GM12878 (cell line): ENCODE data around the gene FAM234A. TPM values are rescaled to one million over a fixed set of nuclear protein-coding genes. Genes with fewer than 3 reads are reported as not detected.
"Not testable (repeated sequence)": the region's sequence is repeated elsewhere in the genome, so short reads cannot be mapped to it uniquely, and the experiment has no call there.

Source experiments
- ATAC-seq: fragments of 200-7000 bp; cut with Tn5 transposase; 3 replicates; pipeline ENCODE4 v1.9.1; 2020; ENCODE audit warnings: mild to moderate bottlenecking, moderate library complexity
- BruUV-seq: library from RNA; stranded (reverse); fragments of 400-500 nt; replicated peaks from 2 replicates; lab custom pipeline; 2021; lab: Mats Ljungman, UMichigan
- CTCF ChIA-PET: fragments of 300-600 bp; sonication (Branson Sonifier 250); formaldehyde crosslinking; extraction: SDS; loops from one replicate; lab custom pipeline; 2021; ENCODE audit warnings: inconsistent platforms; lab: Yijun Ruan, JAX
- POLR2A ChIA-PET: fragments of 350-600 bp; formaldehyde crosslinking; extraction: SDS; loops from one replicate; lab custom pipeline; 2021; ENCODE audit warnings: inconsistent platforms; lab: Charles Lee
- RAD21 ChIA-PET: fragments of 300-600 bp; sonication (Branson Sonifier 250); formaldehyde crosslinking; loops from one replicate; lab custom pipeline; 2023; ENCODE audit warnings: antibody characterized with exemption; ENCODE audit not compliant: unreplicated experiment; lab: Charles Lee
- SMC1A ChIA-PET: fragments of 300-600 bp; sonication (Branson Sonifier 250); formaldehyde crosslinking; loops from one replicate; lab custom pipeline; 2023; ENCODE audit not compliant: unreplicated experiment, uncharacterized antibody; lab: Charles Lee
- DNase-seq: peaks from one replicate; pipeline ENCODE4 v3.0.0-alpha.2; 2011; ENCODE audit warnings: low read depth, low spot score
- FAIRE-seq: peaks from 3 replicates; lab custom pipeline; 2011; peaks lifted over from hg19 to GRCh38; lab: Jason Lieb, UNC
- H2AFZ ChIP-seq: 2 replicates; pipeline ENCODE4 v1.6.0; 2011; ENCODE audit warnings: low read depth, low read length, control low read depth; ENCODE audit not compliant: control insufficient read depth
- H3K27ac ChIP-seq: 2 replicates; pipeline ENCODE4 v1.5.1; 2011; ENCODE audit warnings: control low read depth; ENCODE audit not compliant: control insufficient read depth, insufficient read depth
- H3K27me3 ChIP-seq, 2 experiments: replicated peaks in 1 of 2; 2 replicates each; pipeline versions ENCODE4 v1.6.0 to v1.6.1; 2011; ENCODE audit warnings: low read length in 1 of 2; ENCODE audit not compliant: control insufficient read depth in 2 of 2, insufficient read depth in 2 of 2
- H3K36me3 ChIP-seq, 2 experiments: 2 replicates each; pipeline ENCODE4 v1.5.1; 2011; ENCODE audit warnings: low read length in 1 of 2; ENCODE audit not compliant: control insufficient read depth in 2 of 2, insufficient read depth in 2 of 2
- H3K4me1 ChIP-seq: 2 replicates; pipeline ENCODE4 v1.6.1; 2011; ENCODE audit warnings: mild to moderate bottlenecking, low read length, moderate library complexity, mixed read lengths; ENCODE audit not compliant: control insufficient read depth, insufficient read depth
- H3K4me2 ChIP-seq: 2 replicates; pipeline ENCODE4 v1.6.0; 2011; ENCODE audit warnings: control low read depth; ENCODE audit not compliant: control insufficient read depth, insufficient read depth
- H3K4me3 ChIP-seq: fragments of 200-600 bp; sonication (generic); 2 replicates; pipeline ENCODE4 v1.5.1; 2016
- H3K79me2 ChIP-seq: 2 replicates; pipeline ENCODE4 v1.6.0; 2011; ENCODE audit warnings: low read length; ENCODE audit not compliant: control insufficient read depth, insufficient read depth
- H3K9ac ChIP-seq: 2 replicates; pipeline ENCODE4 v1.8.0; 2011; ENCODE audit warnings: low read length, control low read depth, mixed read lengths; ENCODE audit not compliant: control insufficient read depth, insufficient read depth
- H3K9me3 ChIP-seq: replicated peaks from 3 replicates; pipeline ENCODE4 v1.5.1; 2011; ENCODE audit warnings: mild to moderate bottlenecking, low read length; ENCODE audit not compliant: control insufficient read depth, insufficient read depth
- H4K20me1 ChIP-seq: 2 replicates; pipeline ENCODE4 v1.6.0; 2011; ENCODE audit not compliant: control insufficient read depth, insufficient read depth
- CHD4 ChIP-seq: fragments of 200-600 bp; sonication (generic); IDR thresholded peaks from 2 replicates; pipeline ENCODE4 v1.6.1; 2016; ENCODE audit warnings: mild to moderate bottlenecking
- DPF2 ChIP-seq: fragments of 450-650 bp; IDR thresholded peaks from 2 replicates; pipeline ENCODE4 v1.6.1; 2017; ENCODE audit warnings: mild to moderate bottlenecking
- KLF5 ChIP-seq: fragments of 450-650 bp; IDR thresholded peaks from 2 replicates; pipeline ENCODE4 v1.6.1; 2014; ENCODE audit warnings: mild to moderate bottlenecking; ENCODE audit not compliant: partially characterized antibody
- MYB ChIP-seq: fragments of 150-350 bp; IDR thresholded peaks from 2 replicates; pipeline ENCODE4 v1.6.1; 2014; ENCODE audit warnings: mild to moderate bottlenecking, low read depth, low read length, borderline replicate concordance
- MYC ChIP-seq: IDR thresholded peaks from 2 replicates; pipeline ENCODE4 v1.6.1; 2011; ENCODE audit warnings: mild to moderate bottlenecking, low read length, moderate library complexity, inconsistent platforms; ENCODE audit not compliant: insufficient read depth, insufficient replicate concordance, insufficient read length, severe bottlenecking
- NFIC ChIP-seq: IDR thresholded peaks from 2 replicates; pipeline ENCODE4 v1.6.1; 2012; ENCODE audit warnings: low read depth, mild to moderate bottlenecking, inconsistent platforms, low read length, moderate library complexity
- POLR2A ChIP-seq: IDR thresholded peaks from 2 replicates; pipeline ENCODE4 v1.6.1; 2011; ENCODE audit warnings: low read depth, mild to moderate bottlenecking, low read length
- POLR2AphosphoS5 ChIP-seq: IDR thresholded peaks from 2 replicates; pipeline ENCODE4 v1.6.1; 2011; ENCODE audit warnings: mild to moderate bottlenecking, low read length, inconsistent platforms
- RAD21 ChIP-seq: IDR thresholded peaks from 2 replicates; pipeline ENCODE4 v1.6.1; 2011; ENCODE audit warnings: mild to moderate bottlenecking, low read depth, low read length, moderate library complexity; ENCODE audit not compliant: insufficient read depth
- RB1 ChIP-seq: fragments of 450-650 bp; formaldehyde crosslinking; IDR thresholded peaks from 2 replicates; pipeline ENCODE4 v1.6.1; 2017; ENCODE audit warnings: mild to moderate bottlenecking, borderline replicate concordance
- RFX5 ChIP-seq: IDR thresholded peaks from 2 replicates; pipeline ENCODE4 v1.6.1; 2011; ENCODE audit warnings: low read depth, low read length, improper control_type of control experiment
- SMAD1 ChIP-seq: fragments of 450-650 bp; IDR thresholded peaks from 2 replicates; pipeline ENCODE4 v1.6.1; 2018; ENCODE audit warnings: mild to moderate bottlenecking, low read depth; ENCODE audit not compliant: partially characterized antibody
- WRNIP1 ChIP-seq: IDR thresholded peaks from 2 replicates; pipeline ENCODE4 v1.6.1; 2011; ENCODE audit warnings: low read depth, low read length, improper control_type of control experiment, borderline replicate concordance
- YY1 ChIP-seq: IDR thresholded peaks from 2 replicates; pipeline ENCODE4 v1.6.1; 2011; ENCODE audit warnings: low read depth, mild to moderate bottlenecking, low read length
- WGBS: methylation state at CpG from one replicate; pipeline ENCODE4 v1.1.6; 2016; ENCODE audit warnings: low lambda C conversion rate; ENCODE audit not compliant: insufficient replicate concordance, insufficient coverage; ENCODE audit errors: missing lambda C conversion rate; 5-methylcytosine and 5-hydroxymethylcytosine counted together
- in situ Hi-C: fragments of 300-500 bp; cut with MboI; formaldehyde crosslinking; loops from 9 replicates; pipeline ENCODE4 v1.14.3; 2018; ENCODE audit warnings: mixed read lengths
- intact Hi-C: fragments of 100-400 bp; cut with micrococcal nuclease; formaldehyde crosslinking; loops from one replicate; pipeline ENCODE4 v1.14.2; 2022; ENCODE audit not compliant: unreplicated experiment
- polyA plus RNA-seq, 11 experiments: library from polyadenylated mRNA; depleted of rRNA in 4 of 11; unstranded in 6 of 11; stranded (reverse) in 5 of 11; fragments of >200 nt; fragmentation: Nextera tagmentation in 4 of 11; fragmentation: Illumina TruSeq in 1 of 11; extraction: Ambion mirVana in 4 of 11; extraction: Trizol in 1 of 11; gene quantifications; 1 replicate in 1 of 11; 2 replicates in 10 of 11; pipeline versions ENCODE4 v1.2.1 to v1.2.3, GENCODE V29; 2011 to 2016; ENCODE audit warnings: inconsistent platforms in 2 of 11, missing spikeins in 2 of 11, low read depth in 1 of 11
- total RNA-seq, 4 experiments: library from RNA; depleted of rRNA in 3 of 4; stranded (reverse); fragments of >200 nt in 3 of 4; fragmentation: Illumina TruSeq in 1 of 4; extraction: Trizol in 1 of 4; gene quantifications; 2 replicates each; pipeline versions ENCODE4 v1.2.1 to v1.2.3, GENCODE V29; 2013 to 2021
- TF ChIP-seq, protein P1 (sequence below): fragments of 450-650 bp; IDR thresholded peaks from 2 replicates; pipeline ENCODE4 v1.6.1; 2017; ENCODE audit warnings: mild to moderate bottlenecking, low read depth, inconsistent platforms; ENCODE audit not compliant: poor library complexity, severe bottlenecking

The FAM234A gene
- total and polyA plus RNA-seq, 10 of the 15 experiments (the other 5 are each of a cell fraction or from before 2014, with no cell fraction given) = 1.6 to 37.6 (median 17.3) TPM

DNA sequence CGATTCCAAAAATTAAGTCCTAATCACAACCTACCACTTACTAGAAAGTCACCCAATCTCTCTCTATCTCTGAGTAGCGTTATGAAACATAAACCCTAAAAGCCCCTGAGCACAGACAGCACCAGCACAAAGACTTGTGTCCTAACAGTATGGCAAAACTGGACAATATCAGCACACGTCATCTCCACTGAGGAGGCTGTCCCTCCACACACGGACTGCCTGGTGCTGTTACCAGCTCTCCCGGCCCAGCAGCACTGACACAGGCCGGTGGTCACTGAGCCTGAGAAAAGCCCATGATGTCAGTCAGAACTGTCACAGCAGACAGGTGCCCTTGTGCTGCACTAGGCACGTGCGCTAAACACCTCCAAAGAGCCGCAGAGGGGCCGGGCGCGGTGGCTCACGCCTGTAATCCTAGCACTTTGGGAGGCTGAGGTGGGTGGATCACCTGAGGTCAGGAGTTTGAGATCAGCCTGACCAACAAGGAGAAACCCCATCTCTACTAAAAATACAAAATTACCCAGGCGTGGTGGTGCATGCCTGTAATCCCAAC is 22.9 kb upstream of the FAM234A start:
- intact Hi-C loops, RAD21 ChIA-PET, FAIRE-seq, ATAC-seq, H3K79me2 ChIP-seq, H3K4me2 ChIP-seq, H3K9ac ChIP-seq, H2AFZ ChIP-seq, H3K27ac ChIP-seq, POLR2A ChIA-PET, DNase-seq: not testable (repeated sequence)
- CTCF ChIA-PET = interaction anchor here (1.0 kb wide), 1 partner anchor 105 kb away, joined by 3 read pairs; no protein-coding TSS in a partner anchor
- peaks cover 16 to 21% of the 10 kb centered on the region in 2 experiments; a peak in 3 of 4 replicates for H3K36me3 ChIP-seq
- 91% methylated on average over 14 of the region's 14 CpGs for WGBS
- TF ChIP-seq POLR2A = 0 out of 2 replicates have a peak, but pooled peaks have one; percentile 42
- TF ChIP-seq, all 136 proteins: peak for 1; not testable (repeated sequence) for 135
- BruUV-seq, in situ Hi-C loops, H3K9me3 ChIP-seq, H3K4me1 ChIP-seq, H4K20me1 ChIP-seq, H3K4me3 ChIP-seq, H3K27me3 ChIP-seq: not testable (repeated sequence)
- SMC1A ChIA-PET = interaction anchor here (0.5 to 0.7 kb wide), 2 partner anchors 29 to 85 kb away, joined by 3 read pairs; no protein-coding TSS in a partner anchor

DNA sequence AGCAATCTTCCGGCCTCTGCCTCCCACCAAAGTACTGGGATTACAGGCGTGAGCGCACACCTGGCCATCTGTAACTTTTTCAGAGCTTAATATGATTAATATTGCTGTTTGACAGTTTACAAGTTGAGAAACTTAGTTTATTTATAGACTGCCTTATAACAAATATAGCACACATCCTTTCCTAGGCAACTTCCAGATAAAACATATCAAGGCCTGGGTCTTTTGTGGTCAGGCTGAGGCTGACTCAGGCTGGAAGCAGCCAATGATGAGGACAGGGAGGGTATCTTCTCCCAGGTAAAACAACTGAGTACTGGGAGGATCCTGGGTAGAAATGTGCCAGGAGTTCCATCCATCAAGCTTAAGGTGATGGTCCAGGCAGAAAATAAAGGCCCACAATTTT is 21.6 kb upstream of the FAM234A start:
- CTCF ChIA-PET = interaction anchor here (1.0 kb wide), 1 partner anchor 106 kb away, joined by 3 read pairs; no protein-coding TSS in a partner anchor
- BruUV-seq = no TSS peak
- no peak overlapping the region for H2AFZ ChIP-seq
- TF ChIP-seq RAD21 (no peak), MYC (no peak), YY1 (no peak), KLF5 (no peak), POLR2AphosphoS5 (no peak), WRNIP1 (no peak), DPF2 (no peak), RB1 (no peak), MYB (no peak), SMAD1 (no peak), RFX5 (no peak), NFIC (no peak), CHD4 (no peak)
- TF ChIP-seq, protein P1, sequence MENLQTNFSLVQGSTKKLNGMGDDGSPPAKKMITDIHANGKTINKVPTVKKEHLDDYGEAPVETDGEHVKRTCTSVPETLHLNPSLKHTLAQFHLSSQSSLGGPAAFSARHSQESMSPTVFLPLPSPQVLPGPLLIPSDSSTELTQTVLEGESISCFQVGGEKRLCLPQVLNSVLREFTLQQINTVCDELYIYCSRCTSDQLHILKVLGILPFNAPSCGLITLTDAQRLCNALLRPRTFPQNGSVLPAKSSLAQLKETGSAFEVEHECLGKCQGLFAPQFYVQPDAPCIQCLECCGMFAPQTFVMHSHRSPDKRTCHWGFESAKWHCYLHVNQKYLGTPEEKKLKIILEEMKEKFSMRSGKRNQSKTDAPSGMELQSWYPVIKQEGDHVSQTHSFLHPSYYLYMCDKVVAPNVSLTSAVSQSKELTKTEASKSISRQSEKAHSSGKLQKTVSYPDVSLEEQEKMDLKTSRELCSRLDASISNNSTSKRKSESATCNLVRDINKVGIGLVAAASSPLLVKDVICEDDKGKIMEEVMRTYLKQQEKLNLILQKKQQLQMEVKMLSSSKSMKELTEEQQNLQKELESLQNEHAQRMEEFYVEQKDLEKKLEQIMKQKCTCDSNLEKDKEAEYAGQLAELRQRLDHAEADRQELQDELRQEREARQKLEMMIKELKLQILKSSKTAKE = no peak
- TF ChIP-seq, all 136 proteins: peak for 0
- no peaks in the 10 kb centered on the region for H3K4me1 ChIP-seq
- 100% methylated on average over 3 of the region's 3 CpGs for WGBS
- no peaks in the 10 kb centered on the region for H3K27me3 ChIP-seq
- intact Hi-C loops (no loop called here), in situ Hi-C loops (no loop called here)
- no peaks in the 10 kb centered on the region; the same call in 1 of the 2 replicates for H3K79me2 ChIP-seq
- H3K36me3 ChIP-seq = peaks cover 13 to 26% of the 10 kb centered on the region in 2 experiments; a peak in 3 of 4 replicates
- no peaks in the 10 kb centered on the region for H3K9me3 ChIP-seq
- H3K27ac ChIP-seq = no peak overlapping the region
- ChIA-PET POLR2A (interaction anchor here (0.9 kb wide), 1 partner anchor 13 kb away, joined by 4 read pairs; no protein-coding TSS in a partner anchor), SMC1A (no interaction called here), RAD21 (no interaction called here)
- DNase-seq (no peak), ATAC-seq (no peak), FAIRE-seq (no peak)
- no peak overlapping the region for H3K4me2 ChIP-seq
- H3K4me3 ChIP-seq = no peak overlapping the region
- H3K9ac ChIP-seq = no peak overlapping the region
- no peaks in the 10 kb centered on the region; the same call in 1 of the 2 replicates for H4K20me1 ChIP-seq
